Activated naive CD4-positive, alpha-beta T cell (primary cell): ENCODE measurements around the gene CDC45.

Experiments used
- DNase-seq, 4 experiments: peaks; one replicate each; lab custom pipeline; 2025; lab: John Stamatoyannopoulos, UW

The CDC45 gene

GRCh38 chr22:19496324-19496630, 16.6 kb downstream of the CDC45 start:
- DNase-seq = no peak

DNA sequence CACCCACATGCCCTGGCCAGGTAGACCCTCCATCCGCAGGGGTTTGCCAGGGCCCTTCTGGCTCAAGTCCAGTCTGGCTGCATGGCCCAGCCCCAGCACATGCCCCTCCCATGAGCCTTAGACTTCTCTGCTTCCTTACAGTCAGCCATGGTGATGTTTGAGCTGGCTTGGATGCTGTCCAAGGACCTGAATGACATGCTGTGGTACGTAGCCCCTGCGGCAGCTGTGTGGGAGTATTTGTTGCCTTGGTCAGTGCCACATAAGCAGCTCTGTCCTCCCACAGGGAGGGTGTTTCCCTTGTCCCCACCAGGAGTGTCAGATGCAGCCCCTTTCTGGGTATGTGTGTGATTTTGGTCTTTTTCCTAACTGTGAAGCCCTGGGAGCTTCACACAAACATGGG, 17.5 kb downstream of the CDC45 start:
- DNase-seq = no peak

GRCh38 chr22:19498154-19498865, 18.6 kb downstream of the CDC45 start:
- no peak for DNase-seq

- no peak for DNase-seq
Observed at GRCh38 chr22:19498866-19499190, 19.1 kb downstream of the CDC45 start.

DNA sequence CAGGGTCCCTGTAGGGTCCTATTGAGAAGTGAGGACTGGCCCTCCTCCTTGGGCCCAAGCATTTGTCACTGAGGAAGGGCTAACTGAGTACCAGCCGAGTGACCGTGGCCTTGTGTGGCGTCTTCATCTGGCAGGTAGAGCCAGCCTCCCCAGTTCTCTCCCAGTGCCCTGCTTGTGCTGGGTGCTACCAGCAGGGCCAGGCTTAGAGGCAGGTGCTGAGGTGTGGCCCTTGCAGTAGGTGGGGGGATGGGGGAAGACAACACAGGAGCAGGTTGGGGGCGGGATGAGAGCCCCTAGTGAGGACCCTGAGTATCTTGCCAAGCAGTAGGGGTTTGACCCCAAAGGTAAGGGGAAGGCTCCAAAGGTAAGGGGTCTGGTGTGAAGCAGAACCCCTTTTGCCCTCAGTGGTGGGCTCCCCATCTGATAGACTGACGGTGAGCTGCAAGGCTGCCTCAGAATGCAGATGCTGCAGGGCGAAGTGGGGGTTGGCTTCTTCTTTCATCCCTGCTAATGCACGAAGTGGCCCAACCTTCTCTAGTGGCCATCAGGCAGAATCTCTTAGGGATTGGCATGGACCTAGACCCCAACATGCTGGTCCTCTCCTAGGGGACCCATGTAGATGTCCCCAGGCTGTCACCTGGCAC, 19.6 kb downstream of the CDC45 start:
- DNase-seq = no peak

DNA sequence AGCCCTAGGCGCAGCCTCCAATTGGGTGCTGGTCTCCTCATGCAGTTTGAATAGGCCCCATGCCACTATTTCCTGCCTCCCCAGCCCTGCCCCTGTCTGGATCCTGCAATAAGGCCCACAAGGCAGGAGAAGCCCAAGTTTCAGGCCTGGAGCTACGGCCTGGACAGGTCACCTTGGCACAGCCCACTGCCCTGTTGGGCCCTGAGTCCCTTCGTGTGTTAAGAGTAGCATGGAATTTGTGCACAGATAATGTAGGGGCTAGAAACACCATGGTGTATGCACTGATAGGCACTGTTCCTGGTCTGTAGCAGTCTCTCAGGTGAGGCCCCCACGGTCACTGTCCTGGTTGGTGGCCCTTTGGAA, 20.1 kb downstream of the CDC45 start:
- DNase-seq = no peak

- no peak for DNase-seq
Observed at GRCh38 chr22:19501897-19502447, 22.3 kb downstream of the CDC45 start.

DNA sequence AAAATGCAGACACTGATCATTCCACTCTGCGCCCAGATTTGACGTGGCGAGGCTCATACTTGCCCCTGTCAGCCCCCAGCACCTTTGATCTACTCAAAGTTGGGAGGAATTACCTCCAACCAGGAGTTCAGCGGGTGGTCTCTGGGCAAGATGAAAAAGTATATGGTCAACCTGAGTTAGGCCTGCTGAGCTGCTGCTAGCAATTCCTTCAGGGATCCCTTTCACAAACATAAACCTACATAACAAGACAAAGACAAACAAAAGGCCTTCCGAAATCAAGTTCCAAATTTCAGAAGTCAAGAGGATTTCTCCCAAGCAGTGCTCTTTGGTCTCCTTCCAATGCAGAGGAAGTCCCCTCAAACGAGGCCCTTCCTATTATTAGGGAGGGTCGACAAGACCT, 23.6 kb downstream of the CDC45 start:
- DNase-seq = no peak

DNA sequence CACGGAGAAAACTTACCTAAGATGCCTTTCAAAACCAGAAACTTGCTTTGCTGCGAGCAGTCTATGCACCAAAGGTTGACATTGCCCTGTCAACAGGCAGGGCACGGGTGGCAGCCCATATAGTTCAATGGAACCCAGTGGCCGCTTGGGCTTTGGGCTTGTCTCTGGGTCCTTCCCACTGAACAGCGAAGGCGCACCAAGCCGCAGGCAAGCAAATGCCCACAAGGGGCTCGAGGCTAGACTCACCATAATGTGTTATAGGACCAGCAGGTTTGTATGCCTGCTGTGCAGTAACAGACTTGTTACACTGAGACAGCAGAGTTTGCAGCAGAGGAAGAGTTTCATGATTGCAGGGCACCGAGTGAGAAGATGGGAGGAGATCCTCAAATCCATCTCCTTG, 24.1 kb downstream of the CDC45 start:
- DNase-seq = no peak

- no peak for DNase-seq
Observed at GRCh38 chr22:19504900-19505734, 25.4 kb downstream of the CDC45 start.

DNA sequence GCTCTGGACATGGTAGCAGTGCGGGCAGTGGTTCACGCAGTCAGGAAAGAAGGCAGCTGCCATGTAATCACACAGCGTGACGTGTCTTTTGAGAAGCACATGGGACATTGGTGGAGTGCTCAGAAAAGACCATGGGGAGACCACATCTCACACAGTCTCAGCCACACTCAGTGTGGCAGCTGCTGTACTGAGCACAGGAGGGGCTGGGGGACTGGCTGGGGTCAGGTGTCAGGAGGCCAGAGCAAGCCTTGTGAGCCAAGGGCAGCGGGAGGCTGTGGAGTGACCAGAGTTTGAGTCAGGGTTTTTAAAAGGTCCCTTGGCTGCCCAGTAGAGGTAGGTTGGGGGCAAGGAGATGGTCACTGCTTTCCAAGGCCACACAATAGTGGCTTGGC, 26.0 kb downstream of the CDC45 start:
- DNase-seq = no peak

DNA sequence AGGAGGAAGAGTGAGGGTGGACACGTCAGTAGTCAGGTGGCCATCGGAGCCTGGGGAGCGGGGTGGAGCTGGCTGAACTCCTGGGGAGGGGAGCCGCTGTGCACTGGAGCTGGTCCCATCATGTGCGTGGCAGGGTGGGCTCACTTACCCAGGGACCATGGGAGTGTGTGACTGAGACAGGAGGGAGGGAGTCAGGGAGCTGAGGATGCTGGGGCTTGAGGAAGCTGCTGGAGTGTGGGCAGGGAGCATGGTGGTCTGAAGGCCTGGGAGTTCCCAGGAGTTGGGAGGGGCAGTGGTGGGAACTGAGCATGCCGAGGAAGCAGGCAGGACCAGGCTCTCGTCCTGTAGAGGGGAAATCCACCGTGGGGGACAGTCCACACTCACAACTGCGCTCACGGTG, 26.5 kb downstream of the CDC45 start:
- DNase-seq = no peak

DNA sequence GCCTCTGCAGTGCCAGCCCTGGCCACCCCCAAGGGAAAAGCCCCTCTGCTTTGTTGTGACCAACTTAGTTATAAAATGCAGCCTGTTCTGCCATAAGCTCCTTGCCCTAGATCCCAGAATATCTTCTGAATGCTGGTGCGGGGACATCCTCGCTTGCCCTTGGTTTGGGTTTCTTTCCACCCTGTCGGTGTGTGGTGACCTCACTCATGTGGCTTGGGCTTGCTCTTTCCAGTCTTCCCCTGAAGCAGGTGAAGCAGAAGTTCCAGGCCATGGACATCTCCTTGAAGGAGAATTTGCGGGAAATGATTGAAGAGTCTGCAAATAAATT, 27.8 kb downstream of the CDC45 start:
- DNase-seq = no peak

GRCh38 chr22:19508024-19508776, 28.5 kb downstream of the CDC45 start:
- no peak for DNase-seq

- no peak for DNase-seq
Observed at GRCh38 chr22:19509191-19509590, 29.5 kb downstream of the CDC45 start.

DNA sequence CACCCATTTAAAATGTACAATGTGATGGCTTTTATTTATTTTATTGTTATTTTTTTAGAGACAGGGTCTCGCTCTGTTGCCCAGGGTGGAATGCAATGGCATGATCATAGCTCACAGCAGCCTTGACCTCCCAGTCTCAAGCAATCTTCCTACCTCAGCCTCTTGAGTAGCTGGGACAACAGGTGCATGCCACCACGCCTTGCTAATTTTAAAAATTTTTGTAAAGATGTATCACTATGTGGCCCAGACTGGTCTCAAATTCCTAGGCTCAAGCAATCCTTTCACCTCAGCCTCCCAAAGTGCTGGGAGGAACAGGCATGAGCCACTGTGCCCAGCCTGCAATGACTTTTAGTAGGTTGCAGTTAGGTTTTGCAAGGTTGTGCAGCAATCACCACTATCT, 30.2 kb downstream of the CDC45 start:
- DNase-seq = no peak

- no peak for DNase-seq
Observed at GRCh38 chr22:19510919-19511341, 31.2 kb downstream of the CDC45 start.

GRCh38 chr22:19513823-19514222, 34.1 kb downstream of the CDC45 start:
- no peak for DNase-seq

DNA sequence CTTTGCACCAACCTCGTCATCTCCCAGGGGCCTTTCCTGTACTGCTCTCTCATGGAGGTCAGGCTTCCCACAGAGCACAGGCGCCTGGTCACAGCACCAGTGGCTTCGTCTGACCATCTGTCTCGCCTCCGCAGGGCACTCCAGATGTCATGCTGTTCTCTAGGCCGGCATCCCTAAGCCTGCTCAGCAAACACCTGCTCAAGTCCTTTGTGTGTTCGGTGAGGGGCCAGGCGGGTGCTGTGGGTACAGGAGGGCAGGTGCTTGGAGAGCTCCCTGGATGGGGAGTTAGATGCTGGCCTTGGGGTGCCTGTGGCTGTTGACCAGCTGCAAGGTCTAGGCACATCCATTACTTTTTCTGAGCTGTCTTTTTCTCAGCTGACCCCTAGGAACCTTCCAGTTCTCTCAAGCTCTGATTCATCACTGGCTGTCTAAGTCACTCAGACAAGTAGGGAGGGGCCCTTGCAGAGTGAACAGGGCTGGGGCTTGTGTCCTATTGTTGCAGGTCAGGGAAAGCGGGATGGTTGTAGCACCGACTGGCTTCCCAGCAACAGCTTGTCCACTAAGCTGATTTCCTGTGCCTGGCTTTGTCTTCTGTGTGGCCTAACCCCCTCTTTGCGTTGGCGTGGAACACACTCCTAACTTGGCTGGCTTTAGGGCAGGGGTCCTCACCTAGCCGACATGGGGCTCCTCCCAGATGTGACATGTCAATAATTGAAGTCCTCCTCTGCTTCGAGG, 35.3 kb downstream of the CDC45 start:
- DNase-seq = no peak

GRCh38 chr22:19515654-19516377, 36.1 kb downstream of the CDC45 start:
- no peak for DNase-seq
